Measurements from ENCODE around the gene COPB2.

Gene COPB2

GRCh38 chr3:139377378-139377777 is 12.1 kb downstream of the COPB2 start:
- DNase-seq (ENCODE audit: low read depth in 2 of 2): no peak
- TF ChIP-seq CTCF (IDR thresholded peaks at IDR 0.05; ENCODE audit: low read depth, low read length): no peak
- no peak overlapping the region for H3K4me3 ChIP-seq (replicated peaks in 1 of 2; ENCODE audit: low read depth in 2 of 2, low read length in 2 of 2)

- DNase-seq (ENCODE audit: low read depth in 2 of 2): no peak
- no peak for TF ChIP-seq CTCF (IDR thresholded peaks at IDR 0.05; ENCODE audit: low read depth, low read length)
- no peak overlapping the region for H3K4me3 ChIP-seq (replicated peaks in 1 of 2; ENCODE audit: low read depth in 2 of 2, low read length in 2 of 2)
Observed at GRCh38 chr3:139374099-139374498, 15.3 kb downstream of the COPB2 start.

DNA sequence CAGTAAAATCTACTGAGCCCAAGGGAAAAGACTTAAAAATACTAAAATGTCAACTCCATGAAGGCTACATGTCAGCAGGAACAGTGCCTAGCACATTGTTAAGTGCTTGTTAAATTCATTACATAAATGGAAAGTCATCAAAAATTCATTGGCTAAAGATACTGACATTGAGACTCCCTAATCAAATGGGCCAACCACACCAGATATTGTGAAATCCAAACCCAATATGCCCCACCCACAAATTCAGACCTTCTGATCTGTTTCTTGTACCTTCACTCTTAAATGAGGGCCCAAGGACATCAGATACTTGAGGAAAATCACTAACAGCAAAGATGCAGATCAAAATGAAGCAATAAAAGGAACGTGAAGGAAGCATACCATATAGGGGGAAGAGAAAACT is 24.9 kb downstream of the COPB2 start:
- TF ChIP-seq CTCF (IDR thresholded peaks at IDR 0.05; ENCODE audit: low read depth, low read length): no peak
- no peak for DNase-seq (ENCODE audit: low read depth in 2 of 2)
- no peak overlapping the region for H3K4me3 ChIP-seq (replicated peaks in 1 of 2; ENCODE audit: low read depth in 2 of 2, low read length in 2 of 2)

GRCh38 chr3:139361276-139361675 is 28.2 kb downstream of the COPB2 start:
- no peak overlapping the region for H3K4me3 ChIP-seq (replicated peaks in 1 of 2; ENCODE audit: low read depth in 2 of 2, low read length in 2 of 2)
- no peak for DNase-seq (ENCODE audit: low read depth in 2 of 2)
- TF ChIP-seq CTCF (IDR thresholded peaks at IDR 0.05; ENCODE audit: low read depth, low read length): no peak

GRCh38 chr3:139358841-139359562 is 30.4 kb downstream of the COPB2 start:
- H3K4me3 ChIP-seq (replicated peaks in 1 of 2; ENCODE audit: low read depth in 2 of 2, low read length in 2 of 2): no peak overlapping the region
- DNase-seq (ENCODE audit: low read depth in 2 of 2): no peak
- no peak for TF ChIP-seq CTCF (IDR thresholded peaks at IDR 0.05; ENCODE audit: low read depth, low read length)

GRCh38 chr3:139357899-139358298 is 31.5 kb downstream of the COPB2 start:
- no peak for DNase-seq (ENCODE audit: low read depth in 2 of 2)
- no peak for TF ChIP-seq CTCF (IDR thresholded peaks at IDR 0.05; ENCODE audit: low read depth, low read length)
- H3K4me3 ChIP-seq (replicated peaks in 1 of 2; ENCODE audit: low read depth in 2 of 2, low read length in 2 of 2): no peak overlapping the region

DNA sequence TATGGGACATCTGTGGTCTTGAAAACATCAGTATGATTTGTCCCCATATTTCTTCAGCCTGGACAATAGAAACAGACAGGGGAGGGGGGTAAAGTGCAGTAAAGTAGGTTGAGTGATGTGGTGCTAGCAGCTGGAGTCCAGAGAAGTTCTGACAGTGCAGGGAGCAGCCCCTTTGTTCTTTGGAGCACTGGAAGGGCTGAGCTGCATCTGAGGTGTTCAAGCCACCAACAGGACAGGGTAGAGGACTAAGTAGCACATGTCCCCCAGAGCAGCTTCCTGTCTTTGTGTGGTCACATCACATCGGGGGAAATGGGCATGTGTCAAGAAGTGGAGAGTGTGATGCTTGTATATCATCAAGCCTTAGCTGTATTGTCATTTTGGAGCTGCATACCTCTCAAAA is 33.6 kb downstream of the COPB2 start:
- no peak for DNase-seq (ENCODE audit: low read depth in 2 of 2)
- TF ChIP-seq CTCF (IDR thresholded peaks at IDR 0.05; ENCODE audit: low read depth, low read length): no peak
- no peak overlapping the region for H3K4me3 ChIP-seq (replicated peaks in 1 of 2; ENCODE audit: low read depth in 2 of 2, low read length in 2 of 2)

Measured in cardiac fibroblast (primary cell).